ENCODE measurements around the gene LHX8.

DNA sequence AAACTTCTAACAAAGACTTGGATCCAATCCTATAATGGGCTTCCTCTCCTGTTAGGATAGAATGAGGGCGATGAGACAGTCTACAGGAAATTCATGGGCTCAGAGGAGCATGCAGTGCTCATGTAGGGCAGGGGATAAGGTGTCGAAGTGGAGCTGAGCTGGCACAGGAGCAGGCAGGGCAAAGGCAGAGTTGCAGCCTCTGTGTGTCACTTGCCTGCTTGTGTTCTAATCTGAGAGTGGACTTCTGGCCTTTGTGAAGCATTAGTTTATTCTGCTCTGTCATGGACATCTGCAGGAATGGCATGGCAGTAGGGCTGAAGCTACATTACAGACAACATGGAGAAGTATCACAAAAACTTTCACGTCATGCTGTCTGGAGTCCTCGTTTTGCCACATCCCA, 32.6 kb downstream of the LHX8 start:
- TF ChIP-seq, protein P1, sequence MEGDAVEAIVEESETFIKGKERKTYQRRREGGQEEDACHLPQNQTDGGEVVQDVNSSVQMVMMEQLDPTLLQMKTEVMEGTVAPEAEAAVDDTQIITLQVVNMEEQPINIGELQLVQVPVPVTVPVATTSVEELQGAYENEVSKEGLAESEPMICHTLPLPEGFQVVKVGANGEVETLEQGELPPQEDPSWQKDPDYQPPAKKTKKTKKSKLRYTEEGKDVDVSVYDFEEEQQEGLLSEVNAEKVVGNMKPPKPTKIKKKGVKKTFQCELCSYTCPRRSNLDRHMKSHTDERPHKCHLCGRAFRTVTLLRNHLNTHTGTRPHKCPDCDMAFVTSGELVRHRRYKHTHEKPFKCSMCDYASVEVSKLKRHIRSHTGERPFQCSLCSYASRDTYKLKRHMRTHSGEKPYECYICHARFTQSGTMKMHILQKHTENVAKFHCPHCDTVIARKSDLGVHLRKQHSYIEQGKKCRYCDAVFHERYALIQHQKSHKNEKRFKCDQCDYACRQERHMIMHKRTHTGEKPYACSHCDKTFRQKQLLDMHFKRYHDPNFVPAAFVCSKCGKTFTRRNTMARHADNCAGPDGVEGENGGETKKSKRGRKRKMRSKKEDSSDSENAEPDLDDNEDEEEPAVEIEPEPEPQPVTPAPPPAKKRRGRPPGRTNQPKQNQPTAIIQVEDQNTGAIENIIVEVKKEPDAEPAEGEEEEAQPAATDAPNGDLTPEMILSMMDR (IDR thresholded peaks at IDR 0.05; ENCODE audit: insufficient read depth, low read length, poor library complexity, severe bottlenecking) = no peak
- no peak for TF ChIP-seq EZH2phosphoT487 (conservative IDR thresholded peaks at IDR 0.05; ENCODE audit: low read length)

Data from SU-DHL-6 (cell line).